Mucosa of descending colon (tissue), 3 donors: ENCODE results near the gene WIPI1. TPM values are rescaled to one million over a fixed set of nuclear protein-coding genes. Genes with fewer than 3 reads are reported as not detected.

Source experiments
- ATAC-seq: fragments of 200-7000 bp; cut with Tn5 transposase; one replicate; pipeline ENCODE4 v1.9.1; 2020; ENCODE audit warnings: mild to moderate bottlenecking, moderate library complexity
- DNase-seq, 3 donors: peaks; one replicate each; pipeline ENCODE4 v3.0.0-alpha.2; 2020
- H3K36me3 ChIP-seq: fragments of 200-600 bp; one replicate; pipeline ENCODE4 v1.8.0; 2021; ENCODE audit warnings: low read depth, mild to moderate bottlenecking
- H3K4me1 ChIP-seq: fragments of 200-600 bp; one replicate; pipeline ENCODE4 v1.8.0; 2021; ENCODE audit warnings: low read depth, mild to moderate bottlenecking
- H3K4me3 ChIP-seq: fragments of 200-600 bp; one replicate; pipeline ENCODE4 v1.8.0; 2021; ENCODE audit warnings: mild to moderate bottlenecking
- H3K9me3 ChIP-seq: fragments of 200-600 bp; one replicate; pipeline ENCODE4 v1.8.0; 2021; ENCODE audit warnings: mild to moderate bottlenecking
- CTCF ChIP-seq: fragments of 200-600 bp; IDR thresholded peaks from one replicate; pipeline ENCODE4 v1.8.0; 2022; ENCODE audit warnings: antibody characterized with exemption, mild to moderate bottlenecking
- intact Hi-C, 2 donors: fragments of 100-400 bp; cut with DNase I in 1 of 2; cut with micrococcal nuclease in 1 of 2; formaldehyde crosslinking; loops; one replicate each; pipeline versions ENCODE4 v1.11.0 to v1.11.1; 2022; cut with DNase I, micrococcal nuclease
- total RNA-seq, 3 donors: library from RNA; stranded (reverse); fragmentation: NEBNext Ultra II Directional in 2 of 3; extraction: Animal tissue kit (Norgen Biotek cat#: 25700) in 2 of 3; gene quantifications; one replicate each; pipeline versions ENCODE4 v1.2.1 to v1.2.4, GENCODE V29; 2021 to 2023
- donor health status: DM: no; HTN: no; CAD: no; lungs with moderate emphysema.
- donor health status: DM: no; HTN: no; CAD: no.
- donor health status: DM: no; HTN: yes; CAD: no.

Gene WIPI1
- total RNA-seq, 3 donors from 2014 or later: 56.0 to 99.3 (median 99.0) TPM

DNA sequence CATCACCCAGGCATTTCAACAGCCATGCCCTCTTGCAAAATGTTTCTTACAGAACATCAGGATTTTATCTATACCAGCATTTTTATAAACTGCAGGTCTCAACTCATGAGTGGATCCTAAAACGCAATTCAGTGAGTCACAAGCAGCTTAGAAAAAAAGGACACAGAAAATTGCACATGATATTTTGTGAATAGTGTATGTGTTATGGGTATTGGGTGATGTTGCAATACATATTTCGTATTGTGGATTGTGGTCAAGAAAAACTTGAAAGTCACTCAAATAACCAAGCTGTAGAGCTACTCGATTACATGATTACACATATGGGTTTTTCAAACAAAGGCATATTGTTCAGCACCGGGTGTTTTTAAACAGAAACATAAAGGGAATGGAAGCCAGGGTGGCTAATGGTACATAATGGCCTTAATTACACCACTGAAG lies 1.4 kb downstream of the WIPI1 start:
- no peak overlapping the region for H3K4me3 ChIP-seq
- H3K4me1 ChIP-seq: peaks cover 43% of the 10 kb centered on the region
- no peak for DNase-seq
- no peaks in the 10 kb centered on the region for H3K9me3 ChIP-seq
- ATAC-seq: no peak
- TF ChIP-seq CTCF: no peak
- H3K36me3 ChIP-seq: no peaks in the 10 kb centered on the region
- intact Hi-C loops: no loop called here

DNA sequence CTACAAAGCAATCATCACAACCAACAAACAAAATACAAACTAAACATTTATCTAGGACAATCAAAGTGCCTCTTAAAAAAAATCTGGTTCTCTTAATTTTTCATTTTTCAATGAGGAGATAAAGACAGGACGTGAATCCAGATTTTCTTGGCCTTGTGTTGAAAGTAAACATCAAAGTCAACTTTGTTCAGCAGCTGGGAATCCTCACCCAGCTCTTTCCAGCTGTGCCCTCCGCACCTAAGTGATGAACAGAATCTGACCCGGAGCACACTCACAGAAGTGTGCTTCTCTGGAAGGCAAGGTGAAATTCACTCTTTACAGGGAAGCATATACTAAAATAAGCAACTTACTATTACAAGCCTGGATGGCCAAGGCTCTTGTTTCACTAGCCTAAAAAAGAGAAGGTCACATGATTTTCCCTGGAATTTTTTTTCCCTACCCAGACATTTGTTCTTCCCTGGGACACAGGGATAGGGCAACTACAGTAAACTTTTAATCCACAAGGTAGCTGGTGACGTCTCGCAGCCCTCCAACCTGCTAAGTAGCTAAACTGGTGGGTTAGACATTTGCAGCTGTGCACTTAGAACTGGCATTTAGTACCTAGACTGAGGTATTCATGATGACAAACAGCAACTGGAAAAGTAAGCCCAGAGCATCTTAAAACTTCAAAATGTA lies 3.2 kb downstream of the WIPI1 start:
- intact Hi-C loops: no loop called here
- Histone ChIP-seq H3K4me3 (no peak overlapping the region), H3K4me1 (peaks cover 48% of the 10 kb centered on the region), H3K36me3 (no peaks in the 10 kb centered on the region), H3K9me3 (no peaks in the 10 kb centered on the region)
- TF ChIP-seq CTCF: no peak
- DNase-seq: no peak
- no peak for ATAC-seq

DNA sequence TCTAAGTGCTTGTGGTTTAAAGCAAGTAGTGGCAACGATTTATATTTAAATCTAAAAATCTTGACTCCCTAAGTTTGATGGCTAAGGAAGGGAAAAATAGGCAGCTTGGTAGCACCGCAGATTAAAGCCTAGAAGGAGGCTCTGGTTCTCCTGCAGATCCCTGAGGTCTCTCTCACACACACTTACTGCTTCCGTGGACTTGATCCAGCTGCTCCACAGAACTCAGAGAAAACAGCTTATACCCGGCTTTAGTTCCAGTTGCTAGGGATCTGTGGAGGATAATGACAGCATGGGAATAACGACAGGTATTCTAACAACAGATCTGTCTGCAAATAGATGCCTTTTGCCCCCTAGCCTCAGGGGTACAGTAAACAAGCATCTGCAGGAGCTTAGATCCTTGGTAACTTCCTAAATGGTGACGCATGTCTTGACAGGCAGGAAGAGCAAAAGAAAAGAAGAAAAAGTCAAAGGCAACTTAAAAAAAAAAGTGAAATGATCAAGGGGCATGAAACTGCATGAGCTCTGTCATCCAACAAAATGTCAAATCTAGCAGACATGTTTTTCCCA lies 4.5 kb downstream of the WIPI1 start:
- no peaks in the 10 kb centered on the region for H3K9me3 ChIP-seq
- H3K4me3 ChIP-seq: no peak overlapping the region
- H3K36me3 ChIP-seq: no peaks in the 10 kb centered on the region
- no peak for ATAC-seq
- intact Hi-C loops: no loop called here
- TF ChIP-seq CTCF: no peak
- H3K4me1 ChIP-seq: peaks cover 42% of the 10 kb centered on the region
- no peak for DNase-seq

GRCh38 chr17:68451670-68452354 lies 5.5 kb downstream of the WIPI1 start:
- ATAC-seq: peak; percentile 75
- no peak for TF ChIP-seq CTCF
- Histone ChIP-seq H3K4me3 (no peak overlapping the region), H3K9me3 (no peaks in the 10 kb centered on the region), H3K4me1 (peaks cover 42% of the 10 kb centered on the region), H3K36me3 (no peaks in the 10 kb centered on the region)
- DNase-seq: peak in 1 of 3 donors; percentile 22
- intact Hi-C loops: no loop called here

DNA sequence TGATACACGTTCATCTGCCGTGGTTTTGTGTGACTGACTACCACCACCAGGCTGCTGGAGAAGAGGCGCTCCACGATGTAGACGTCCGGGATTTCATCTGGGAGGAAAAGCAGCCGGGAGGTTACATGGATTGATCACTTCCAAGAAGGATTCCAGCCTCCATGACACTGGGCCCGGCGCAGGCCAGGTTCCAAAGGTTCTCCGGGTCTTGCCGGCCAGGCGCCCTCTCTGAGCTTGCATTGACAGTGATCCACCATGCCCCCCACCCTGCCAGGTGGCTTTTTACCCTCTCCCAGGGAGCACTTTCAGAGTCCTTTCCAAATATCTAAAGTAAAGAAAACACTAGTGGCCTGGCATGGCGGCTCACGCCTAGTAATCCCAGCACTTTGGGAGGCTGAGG lies 6.5 kb downstream of the WIPI1 start:
- intact Hi-C loops: no loop called here
- Histone ChIP-seq H3K36me3 (no peaks in the 10 kb centered on the region), H3K4me3 (no peak overlapping the region), H3K4me1 (peaks cover 35% of the 10 kb centered on the region), H3K9me3 (no peaks in the 10 kb centered on the region)
- TF ChIP-seq CTCF: no peak
- ATAC-seq (no peak), DNase-seq (no peak)
